IMR-90 (cell line): ENCODE data around the gene SCN8A.

Source experiments
- BHLHE40 ChIP-seq: fragments of 150-350 bp; IDR thresholded peaks from 2 replicates; pipeline ENCODE4 v1.6.1; 2016; ENCODE audit warnings: mild to moderate bottlenecking, low read depth, low read length
- CEBPB ChIP-seq: IDR thresholded peaks from 2 replicates; pipeline ENCODE4 v1.6.1; 2012; ENCODE audit warnings: low read depth, low read length, improper control_type of control experiment
- CTCF ChIP-seq: conservative IDR thresholded peaks from 2 replicates; pipeline ENCODE4 v1.5.1; 2012; ENCODE audit warnings: mild to moderate bottlenecking, low read depth, low read length, improper control_type of control experiment

DNA sequence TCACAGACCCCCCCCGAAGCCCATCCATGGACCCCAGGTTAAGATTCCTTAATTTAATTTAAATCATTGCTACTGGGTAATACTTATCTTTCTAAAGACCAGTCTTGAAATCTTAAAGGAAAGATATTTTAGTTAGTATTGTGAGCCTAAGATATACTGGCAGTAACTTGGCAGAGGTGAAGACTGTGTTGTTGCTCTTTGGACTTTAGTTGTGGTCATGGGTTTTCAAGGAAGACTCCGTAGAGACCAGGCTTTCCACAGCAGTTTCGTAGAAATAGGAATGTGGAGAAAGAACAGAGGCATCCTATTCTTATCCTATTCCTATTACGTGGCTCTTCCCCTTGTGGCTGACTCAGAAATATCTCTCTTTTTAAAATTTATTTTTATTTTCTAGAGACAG lies 99.0 kb downstream of the SCN8A start:
- TF ChIP-seq CTCF (no peak), CEBPB (no peak), BHLHE40 (no peak)
